Erythroblast (primary cell): ENCODE data around the gene ENPEP.

ENCODE experiments used
- GATA1 ChIP-seq: IDR thresholded peaks from 2 replicates; pipeline ENCODE4 v1.6.1; 2011; ENCODE audit warnings: low read depth, mild to moderate bottlenecking, control low read depth, low read length, moderate library complexity
- POLR2A ChIP-seq: IDR thresholded peaks from 2 replicates; pipeline ENCODE4 v1.6.1; 2011; ENCODE audit warnings: mild to moderate bottlenecking, low read length

DNA sequence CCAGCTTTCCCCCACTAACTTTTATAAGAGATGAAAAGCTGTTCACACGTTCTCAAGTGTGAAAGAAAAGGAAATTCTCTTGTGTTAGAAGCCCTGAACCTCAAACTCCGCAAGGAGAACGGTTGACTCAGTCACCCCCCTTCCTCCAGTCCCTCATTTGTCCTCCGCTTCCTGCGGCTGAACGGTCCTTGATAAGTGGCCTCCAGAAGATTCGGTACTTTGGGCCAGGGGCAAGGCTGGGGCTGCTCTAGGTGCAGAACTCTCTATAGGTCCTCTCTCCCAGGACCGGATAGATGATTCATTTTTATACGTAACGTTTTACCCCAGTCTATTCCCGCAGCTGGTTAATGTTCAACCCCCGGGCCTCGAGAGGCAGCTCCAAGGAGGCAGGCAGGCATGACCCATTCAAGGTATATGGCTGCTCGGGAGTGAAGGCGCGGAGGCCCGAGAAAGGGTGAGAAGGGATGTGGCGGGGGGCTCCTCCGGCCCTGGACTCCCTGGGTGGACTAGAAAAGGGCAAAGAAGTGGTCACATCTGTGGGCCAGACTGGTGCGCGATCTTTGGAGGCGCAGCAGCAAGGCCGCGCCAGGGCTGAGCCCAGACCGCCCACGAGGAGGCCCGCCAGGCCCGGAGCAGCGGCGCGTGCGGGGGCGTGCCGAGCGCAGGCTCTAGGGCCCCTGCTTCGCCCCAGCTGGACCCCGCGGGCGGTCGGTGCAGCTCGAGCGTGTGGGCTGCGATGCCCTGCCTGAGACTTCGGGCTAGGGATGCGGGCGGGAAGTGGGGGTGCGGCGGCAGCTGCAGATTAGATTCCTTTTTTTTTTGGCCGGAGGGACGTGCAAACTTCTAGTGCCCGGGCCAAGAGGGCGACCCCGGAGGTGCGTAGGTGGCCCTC is 135.2 kb downstream of the ENPEP start:
- TF ChIP-seq POLR2A: no peak
- TF ChIP-seq GATA1: no peak
